ENCODE measurements around the gene RASSF4.

Gene RASSF4

GRCh38 chr10:44970812-44971395 lies 11.3 kb downstream of the RASSF4 start:
- Histone ChIP-seq H3K27me3 (ENCODE audit: insufficient read depth, poor library complexity, severe bottlenecking) (no peaks in the 10 kb centered on the region), H3K27ac (replicated peaks) (peak overlapping the region; percentile 18), H3K4me3 (replicated peaks; ENCODE audit: insufficient read depth, low read length) (no peak overlapping the region)
- no peak for DNase-seq (ENCODE audit: low read depth in 1 of 2, low spot score in 1 of 2)
- TF ChIP-seq POLR2AphosphoS5 (IDR thresholded peaks at IDR 0.05; ENCODE audit: low read depth) (no peak), REST (IDR thresholded peaks at IDR 0.05; ENCODE audit: insufficient replicate concordance, low read depth) (no peak), CTCF (IDR thresholded peaks at IDR 0.05; ENCODE audit: insufficient read depth, low read length) (no peak), SPI1 (IDR thresholded peaks at IDR 0.05; ENCODE audit: borderline replicate concordance, low read depth) (no peak), GABPA (IDR thresholded peaks at IDR 0.05; ENCODE audit: low read depth) (no peak)

GRCh38 chr10:44971434-44971833 lies 11.8 kb downstream of the RASSF4 start:
- Histone ChIP-seq H3K4me3 (replicated peaks; ENCODE audit: insufficient read depth, low read length) (no peak overlapping the region), H3K27ac (replicated peaks) (no peak overlapping the region; the same call in 1 of the 2 replicates), H3K27me3 (ENCODE audit: insufficient read depth, poor library complexity, severe bottlenecking) (no peaks in the 10 kb centered on the region)
- no peak for TF ChIP-seq CTCF (IDR thresholded peaks at IDR 0.05; ENCODE audit: insufficient read depth, low read length)
- no peak for DNase-seq (ENCODE audit: low read depth in 1 of 2, low spot score in 1 of 2)

- no peak for DNase-seq (ENCODE audit: low read depth in 1 of 2, low spot score in 1 of 2)
- no peak for TF ChIP-seq POLR2AphosphoS5 (IDR thresholded peaks at IDR 0.05; ENCODE audit: low read depth)
- TF ChIP-seq CTCF (IDR thresholded peaks at IDR 0.05; ENCODE audit: insufficient read depth, low read length), result no peak
- no peak for TF ChIP-seq GABPA (IDR thresholded peaks at IDR 0.05; ENCODE audit: low read depth)
- no peak for TF ChIP-seq REST (IDR thresholded peaks at IDR 0.05; ENCODE audit: insufficient replicate concordance, low read depth)
- TF ChIP-seq SPI1 (IDR thresholded peaks at IDR 0.05; ENCODE audit: borderline replicate concordance, low read depth), result no peak
- Histone ChIP-seq H3K27me3 (ENCODE audit: insufficient read depth, poor library complexity, severe bottlenecking) (no peaks in the 10 kb centered on the region), H3K27ac (replicated peaks) (no peak overlapping the region; the same call in 1 of the 2 replicates), H3K4me3 (replicated peaks; ENCODE audit: insufficient read depth, low read length) (no peak overlapping the region)
These were observed 12.5 kb downstream of the RASSF4 start for GRCh38 chr10:44971935-44972757.
